Panc1 (cell line): Measurements from ENCODE around the gene ADAMTS18. TPM values are rescaled to one million over a fixed set of nuclear protein-coding genes. Genes with fewer than 3 reads are reported as not detected.

Source experiments
- ATAC-seq: fragments of 200-7000 bp; cut with Tn5 transposase; 2 replicates; pipeline ENCODE4 v1.9.1; 2020; ENCODE audit warnings: mild to moderate bottlenecking, moderate library complexity
- BruUV-seq: library from RNA; stranded (reverse); fragments of 400-500 nt; replicated peaks from 2 replicates; lab custom pipeline; 2021; lab: Mats Ljungman, UMichigan
- CTCF ChIA-PET: fragments of 300-600 bp; sonication (Branson Sonifier 250); formaldehyde crosslinking; loops from one replicate; lab custom pipeline; 2022; ENCODE audit warnings: antibody characterized with exemption; lab: Charles Lee
- POLR2A ChIA-PET: fragments of 300-600 bp; sonication (Branson Sonifier 250); formaldehyde crosslinking; loops from one replicate; lab custom pipeline; 2022; ENCODE audit warnings: antibody characterized with exemption; lab: Charles Lee
- DNase-seq: peaks from one replicate; pipeline ENCODE4 v3.0.0-alpha.2; 2010; ENCODE audit warnings: low read depth, low spot score
- H3K27ac ChIP-seq: 2 replicates; pipeline ENCODE4 v1.5.1; 2011; ENCODE audit warnings: mild to moderate bottlenecking, low read length, inconsistent platforms
- H3K27me3 ChIP-seq: fragments of 200-500 bp; sonication (Bioruptor generic); 2 replicates; pipeline ENCODE4 v1.6.0; 2014; ENCODE audit warnings: low read length, inconsistent platforms; ENCODE audit not compliant: control insufficient read depth, insufficient read depth
- H3K36me3 ChIP-seq: fragments of 200-500 bp; sonication (Bioruptor generic); 2 replicates; pipeline ENCODE4 v1.5.1; 2014; ENCODE audit warnings: inconsistent platforms, mild to moderate bottlenecking, low read length, moderate library complexity; ENCODE audit not compliant: control insufficient read depth, insufficient read depth
- H3K4me1 ChIP-seq: 2 replicates; pipeline ENCODE4 v1.5.1; 2011; ENCODE audit warnings: inconsistent platforms, mild to moderate bottlenecking, low read length, moderate library complexity; ENCODE audit not compliant: control insufficient read depth, insufficient read depth
- H3K4me3 ChIP-seq, 2 experiments: 2 replicates each; pipeline ENCODE4 v1.5.1; 2011 to 2012; ENCODE audit warnings: low read depth in 2 of 2, low read length in 2 of 2, mild to moderate bottlenecking in 2 of 2, inconsistent platforms in 1 of 2, moderate library complexity in 1 of 2
- H3K9me3 ChIP-seq: fragments of 200-500 bp; sonication (Bioruptor generic); 2 replicates; pipeline ENCODE4 v1.5.1; 2014; ENCODE audit warnings: low read depth, mild to moderate bottlenecking, inconsistent platforms, low read length, moderate library complexity; ENCODE audit not compliant: control insufficient read depth, insufficient read depth
- CTCF ChIP-seq: fragments of 450-650 bp; IDR thresholded peaks from 2 replicates; pipeline ENCODE4 v1.5.1; 2017; ENCODE audit warnings: mild to moderate bottlenecking
- POLR2AphosphoS5 ChIP-seq: IDR thresholded peaks from 2 replicates; pipeline ENCODE4 v1.6.1; 2012; ENCODE audit warnings: mild to moderate bottlenecking, low read depth, low read length, moderate library complexity
- REST ChIP-seq, 2 experiments: IDR thresholded peaks; 2 replicates each; pipeline ENCODE4 v1.6.1; 2011 to 2012; ENCODE audit warnings: low read depth in 2 of 2, control low read depth in 1 of 2, low read length in 1 of 2, mild to moderate bottlenecking in 1 of 2, moderate library complexity in 1 of 2; ENCODE audit not compliant: insufficient read depth in 1 of 2
- SIN3A ChIP-seq: IDR thresholded peaks from 2 replicates; pipeline ENCODE4 v1.6.1; 2012; ENCODE audit warnings: low read depth, mild to moderate bottlenecking, low read length, moderate library complexity, borderline replicate concordance; ENCODE audit not compliant: insufficient read depth
- TCF7L2 ChIP-seq: IDR thresholded peaks from 2 replicates; pipeline ENCODE4 v1.6.1; 2011; ENCODE audit warnings: mild to moderate bottlenecking, low read depth, low read length, inconsistent platforms
- in situ Hi-C: cut with HindIII; loops from 2 replicates; pipeline ENCODE4 v1.10.0; 2016; ENCODE audit warnings: low sequenced_read_pairs, low pct_unique_long_range_greater_than_20kb
- intact Hi-C: fragments of 100-400 bp; cut with micrococcal nuclease; formaldehyde crosslinking; loops from one replicate; pipeline ENCODE4 v1.10.0; 2022; ENCODE audit not compliant: unreplicated experiment
- total RNA-seq: library from RNA; stranded (reverse); gene quantifications from one replicate; pipeline ENCODE4 v1.2.1, GENCODE V29; 2021; ENCODE audit not compliant: unreplicated experiment

ADAMTS18 gene
- total RNA-seq, 1 experiment from 2014 or later: not detected

GRCh38 chr16:77449208-77449607, 14.4 kb upstream of the ADAMTS18 start:
- intact Hi-C loops: no loop called here
- H3K4me3 ChIP-seq: no peak overlapping the region
- H3K36me3 ChIP-seq: no peaks in the 10 kb centered on the region
- ChIA-PET CTCF (no interaction called here), POLR2A (no interaction called here)
- BruUV-seq: no TSS peak
- TF ChIP-seq TCF7L2: no peak
- no peak for TF ChIP-seq REST (IDR thresholded peaks at IDR 0.05; ENCODE audit: insufficient read depth in 1 of 2, low read depth in 2 of 2, low read length in 1 of 2)
- no peak for TF ChIP-seq POLR2AphosphoS5
- TF ChIP-seq CTCF: no peak
- no peak for TF ChIP-seq SIN3A
- H3K27me3 ChIP-seq: no peaks in the 10 kb centered on the region
- H3K4me1 ChIP-seq: 0 out of 2 replicates have a peak, but pooled peaks cover 2% of the 10 kb centered on the region
- no peak overlapping the region for H3K27ac ChIP-seq
- DNase-seq: no peak
- no peaks in the 10 kb centered on the region for H3K9me3 ChIP-seq
- ATAC-seq: no peak
- in situ Hi-C loops: no loop called here

DNA sequence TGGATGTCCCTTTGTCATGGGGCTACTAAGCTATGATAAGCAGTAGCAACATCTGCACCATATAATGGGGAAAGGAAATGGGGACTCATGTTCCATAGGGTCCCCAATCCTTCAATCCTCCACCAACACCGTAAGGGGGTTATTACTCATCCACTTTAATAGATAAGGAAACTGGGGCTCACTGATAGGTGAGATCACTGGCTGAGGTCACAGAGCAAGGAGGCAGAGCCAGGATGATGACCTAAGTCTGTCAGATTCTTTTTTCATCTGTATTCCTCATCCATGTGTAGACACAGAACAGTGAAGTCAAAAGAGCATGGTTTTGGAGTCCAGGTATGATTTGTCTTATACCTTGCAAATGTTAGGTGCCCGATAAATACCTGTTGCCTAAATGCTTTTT, 10.5 kb upstream of the ADAMTS18 start:
- ATAC-seq: no peak
- H3K9me3 ChIP-seq: no peaks in the 10 kb centered on the region
- H3K27me3 ChIP-seq: no peaks in the 10 kb centered on the region
- no peak overlapping the region for H3K4me3 ChIP-seq
- in situ Hi-C loops: no loop called here
- intact Hi-C loops: no loop called here
- TF ChIP-seq REST (IDR thresholded peaks at IDR 0.05; ENCODE audit: insufficient read depth in 1 of 2, low read depth in 2 of 2, low read length in 1 of 2) (no peak), CTCF (no peak), TCF7L2 (no peak), SIN3A (no peak), POLR2AphosphoS5 (no peak)
- DNase-seq: no peak
- no TSS peak for BruUV-seq
- CTCF ChIA-PET: no interaction called here
- H3K4me1 ChIP-seq: no peaks in the 10 kb centered on the region
- H3K27ac ChIP-seq: no peak overlapping the region
- H3K36me3 ChIP-seq: no peaks in the 10 kb centered on the region
- POLR2A ChIA-PET: no interaction called here
